ENCODE results near the gene ARL6IP4. TPM values are rescaled to one million over a fixed set of nuclear protein-coding genes. Genes with fewer than 3 reads are reported as not detected.

Gene ARL6IP4
- total RNA-seq, 1 experiment from 2014 or later, result 85.1 TPM

GRCh38 chr12:122990561-122990960, 10.1 kb downstream of the ARL6IP4 start:
- no peak overlapping the region for H3K4me2 ChIP-seq (ENCODE audit: low read depth, low read length, poor library complexity, severe bottlenecking)
- H4K20me1 ChIP-seq (ENCODE audit: insufficient read depth, low read depth, low read length), result no peaks in the 10 kb centered on the region
- no peak overlapping the region for H3K4me3 ChIP-seq (ENCODE audit: low read length)
- H3K27me3 ChIP-seq (ENCODE audit: low read length), result no peaks in the 10 kb centered on the region
- H3K9me2 ChIP-seq (replicated peaks; ENCODE audit: insufficient read depth, low read length), result no peaks in the 10 kb centered on the region
- no peak overlapping the region for H3K27ac ChIP-seq (ENCODE audit: low read length)
- H3K4me1 ChIP-seq (ENCODE audit: low read length), result no peaks in the 10 kb centered on the region
- no peaks in the 10 kb centered on the region for H3K9me3 ChIP-seq (ENCODE audit: low read length)
- no peaks in the 10 kb centered on the region for H3K36me3 ChIP-seq (ENCODE audit: insufficient read depth, low read length)
- no peak overlapping the region for H3K9ac ChIP-seq (ENCODE audit: low read length)
- no peak for DNase-seq
- no peak overlapping the region for H2AFZ ChIP-seq (ENCODE audit: low read length)
- H3K79me2 ChIP-seq (ENCODE audit: low read length), result no peaks in the 10 kb centered on the region

- Histone ChIP-seq H3K4me2 (ENCODE audit: low read depth, low read length, poor library complexity, severe bottlenecking) (no peak overlapping the region), H3K9me3 (ENCODE audit: low read length) (no peaks in the 10 kb centered on the region), H3K4me3 (ENCODE audit: low read length) (no peak overlapping the region), H3K27ac (ENCODE audit: low read length) (no peak overlapping the region), H4K20me1 (ENCODE audit: insufficient read depth, low read depth, low read length) (no peaks in the 10 kb centered on the region), H3K9me2 (replicated peaks; ENCODE audit: insufficient read depth, low read length) (no peaks in the 10 kb centered on the region), H3K36me3 (ENCODE audit: insufficient read depth, low read length) (no peaks in the 10 kb centered on the region), H2AFZ (ENCODE audit: low read length) (no peak overlapping the region), H3K9ac (ENCODE audit: low read length) (no peak overlapping the region), H3K4me1 (ENCODE audit: low read length) (no peaks in the 10 kb centered on the region), H3K27me3 (ENCODE audit: low read length) (no peaks in the 10 kb centered on the region), H3K79me2 (ENCODE audit: low read length) (no peaks in the 10 kb centered on the region)
- no peak for DNase-seq
Observed at GRCh38 chr12:122990961-122991622, 10.6 kb downstream of the ARL6IP4 start.

GRCh38 chr12:122991623-122992275, 11.3 kb downstream of the ARL6IP4 start:
- H3K9ac ChIP-seq (ENCODE audit: low read length), result no peak overlapping the region

GRCh38 chr12:122992386-122992785, 11.9 kb downstream of the ARL6IP4 start:
- H3K27ac ChIP-seq (ENCODE audit: low read length), result no peak overlapping the region
- H3K79me2 ChIP-seq (ENCODE audit: low read length), result no peaks in the 10 kb centered on the region
- H3K9ac ChIP-seq (ENCODE audit: low read length), result no peak overlapping the region
- H3K4me3 ChIP-seq (ENCODE audit: low read length), result no peak overlapping the region
- no peaks in the 10 kb centered on the region for H3K9me3 ChIP-seq (ENCODE audit: low read length)
- H2AFZ ChIP-seq (ENCODE audit: low read length), result no peak overlapping the region
- H3K9me2 ChIP-seq (replicated peaks; ENCODE audit: insufficient read depth, low read length), result no peaks in the 10 kb centered on the region
- H3K36me3 ChIP-seq (ENCODE audit: insufficient read depth, low read length), result no peaks in the 10 kb centered on the region
- H3K4me1 ChIP-seq (ENCODE audit: low read length), result no peaks in the 10 kb centered on the region
- H3K27me3 ChIP-seq (ENCODE audit: low read length), result no peaks in the 10 kb centered on the region
- DNase-seq, result no peak
- no peak overlapping the region for H3K4me2 ChIP-seq (ENCODE audit: low read depth, low read length, poor library complexity, severe bottlenecking)
- no peaks in the 10 kb centered on the region for H4K20me1 ChIP-seq (ENCODE audit: insufficient read depth, low read depth, low read length)

More at GRCh38 chr12:122991623-122992275, 11.3 kb downstream of the ARL6IP4 start:
- Histone ChIP-seq H3K27ac (ENCODE audit: low read length) (no peak overlapping the region), H3K79me2 (ENCODE audit: low read length) (no peaks in the 10 kb centered on the region), H3K4me3 (ENCODE audit: low read length) (no peak overlapping the region), H3K4me2 (ENCODE audit: low read depth, low read length, poor library complexity, severe bottlenecking) (no peak overlapping the region), H3K4me1 (ENCODE audit: low read length) (no peaks in the 10 kb centered on the region), H2AFZ (ENCODE audit: low read length) (no peak overlapping the region), H3K27me3 (ENCODE audit: low read length) (no peaks in the 10 kb centered on the region), H3K36me3 (ENCODE audit: insufficient read depth, low read length) (no peaks in the 10 kb centered on the region), H3K9me2 (replicated peaks; ENCODE audit: insufficient read depth, low read length) (no peaks in the 10 kb centered on the region), H4K20me1 (ENCODE audit: insufficient read depth, low read depth, low read length) (no peaks in the 10 kb centered on the region), H3K9me3 (ENCODE audit: low read length) (no peaks in the 10 kb centered on the region)
- no peak for DNase-seq

GRCh38 chr12:122994140-122994675, 13.7 kb downstream of the ARL6IP4 start:
- Histone ChIP-seq H3K9me3 (ENCODE audit: low read length) (no peaks in the 10 kb centered on the region), H3K79me2 (ENCODE audit: low read length) (no peaks in the 10 kb centered on the region), H3K9ac (ENCODE audit: low read length) (no peak overlapping the region), H3K27ac (ENCODE audit: low read length) (no peak overlapping the region), H3K4me3 (ENCODE audit: low read length) (no peak overlapping the region), H3K36me3 (ENCODE audit: insufficient read depth, low read length) (no peaks in the 10 kb centered on the region), H2AFZ (ENCODE audit: low read length) (no peak overlapping the region), H3K27me3 (ENCODE audit: low read length) (no peaks in the 10 kb centered on the region), H3K4me2 (ENCODE audit: low read depth, low read length, poor library complexity, severe bottlenecking) (no peak overlapping the region), H3K4me1 (ENCODE audit: low read length) (no peaks in the 10 kb centered on the region), H4K20me1 (ENCODE audit: insufficient read depth, low read depth, low read length) (no peaks in the 10 kb centered on the region), H3K9me2 (replicated peaks; ENCODE audit: insufficient read depth, low read length) (no peaks in the 10 kb centered on the region)
- no peak for DNase-seq

- H3K9me3 ChIP-seq (ENCODE audit: low read length), result no peaks in the 10 kb centered on the region
- no peaks in the 10 kb centered on the region for H3K4me1 ChIP-seq (ENCODE audit: low read length)
- H3K9ac ChIP-seq (ENCODE audit: low read length), result no peak overlapping the region
- H2AFZ ChIP-seq (ENCODE audit: low read length), result no peak overlapping the region
- no peaks in the 10 kb centered on the region for H3K36me3 ChIP-seq (ENCODE audit: insufficient read depth, low read length)
- no peak for DNase-seq
- no peak overlapping the region for H3K27ac ChIP-seq (ENCODE audit: low read length)
- no peaks in the 10 kb centered on the region for H3K27me3 ChIP-seq (ENCODE audit: low read length)
- H3K4me2 ChIP-seq (ENCODE audit: low read depth, low read length, poor library complexity, severe bottlenecking), result no peak overlapping the region
- H4K20me1 ChIP-seq (ENCODE audit: insufficient read depth, low read depth, low read length), result no peaks in the 10 kb centered on the region
- no peaks in the 10 kb centered on the region for H3K9me2 ChIP-seq (replicated peaks; ENCODE audit: insufficient read depth, low read length)
- H3K79me2 ChIP-seq (ENCODE audit: low read length), result no peaks in the 10 kb centered on the region
- no peak overlapping the region for H3K4me3 ChIP-seq (ENCODE audit: low read length)
Observed at GRCh38 chr12:122994781-122995502, 14.5 kb downstream of the ARL6IP4 start.

GRCh38 chr12:122995503-122996187, 15.2 kb downstream of the ARL6IP4 start:
- Histone ChIP-seq H3K36me3 (ENCODE audit: insufficient read depth, low read length) (no peaks in the 10 kb centered on the region), H3K79me2 (ENCODE audit: low read length) (no peaks in the 10 kb centered on the region)

GRCh38 chr12:122996188-122996601, 15.7 kb downstream of the ARL6IP4 start:
- no peaks in the 10 kb centered on the region for H3K9me2 ChIP-seq (replicated peaks; ENCODE audit: insufficient read depth, low read length)
- H3K79me2 ChIP-seq (ENCODE audit: low read length), result no peaks in the 10 kb centered on the region
- H3K9me3 ChIP-seq (ENCODE audit: low read length), result no peaks in the 10 kb centered on the region
- no peak overlapping the region for H3K4me2 ChIP-seq (ENCODE audit: low read depth, low read length, poor library complexity, severe bottlenecking)
- no peaks in the 10 kb centered on the region for H3K27me3 ChIP-seq (ENCODE audit: low read length)
- no peaks in the 10 kb centered on the region for H3K36me3 ChIP-seq (ENCODE audit: insufficient read depth, low read length)
- no peak for DNase-seq
- H3K4me3 ChIP-seq (ENCODE audit: low read length), result no peak overlapping the region
- no peak overlapping the region for H3K9ac ChIP-seq (ENCODE audit: low read length)
- H3K4me1 ChIP-seq (ENCODE audit: low read length), result no peaks in the 10 kb centered on the region
- no peak overlapping the region for H3K27ac ChIP-seq (ENCODE audit: low read length)
- H2AFZ ChIP-seq (ENCODE audit: low read length), result no peak overlapping the region
- H4K20me1 ChIP-seq (ENCODE audit: insufficient read depth, low read depth, low read length), result no peaks in the 10 kb centered on the region

More at GRCh38 chr12:122995503-122996187, 15.2 kb downstream of the ARL6IP4 start:
- no peak for DNase-seq
- Histone ChIP-seq H3K4me3 (ENCODE audit: low read length) (no peak overlapping the region), H3K27me3 (ENCODE audit: low read length) (no peaks in the 10 kb centered on the region), H3K4me2 (ENCODE audit: low read depth, low read length, poor library complexity, severe bottlenecking) (no peak overlapping the region), H3K9me3 (ENCODE audit: low read length) (no peaks in the 10 kb centered on the region), H2AFZ (ENCODE audit: low read length) (no peak overlapping the region), H3K9me2 (replicated peaks; ENCODE audit: insufficient read depth, low read length) (no peaks in the 10 kb centered on the region), H3K9ac (ENCODE audit: low read length) (no peak overlapping the region), H3K4me1 (ENCODE audit: low read length) (no peaks in the 10 kb centered on the region), H4K20me1 (ENCODE audit: insufficient read depth, low read depth, low read length) (no peaks in the 10 kb centered on the region), H3K27ac (ENCODE audit: low read length) (no peak overlapping the region)

All from Karpas-422 (cell line).